MM.1S (cell line): Measurements from ENCODE around the gene ABCA9.

Experiments
- CTCF ChIP-seq: fragments of 300-600 bp; sonication (generic); IDR thresholded peaks from 2 replicates; pipeline ENCODE4 v1.5.1; 2016; ENCODE audit warnings: antibody characterized with exemption, low read length, mixed read lengths
- EZH2phosphoT487 ChIP-seq: fragments of 300-600 bp; sonication (generic); IDR thresholded peaks from 2 replicates; pipeline ENCODE4 v1.6.1; 2018; ENCODE audit warnings: antibody characterized with exemption, low read length

- TF ChIP-seq CTCF = no peak
- no peak for TF ChIP-seq EZH2phosphoT487
These were observed 32.6 kb upstream of the ABCA9 start for GRCh38 chr17:69093279-69093789.
